Lower leg skin (tissue), 3 donors: ENCODE measurements around the gene GJC2.

ENCODE experiments used
- CTCF ChIP-seq, 3 donors: fragments of 450-650 bp; IDR thresholded peaks; one replicate each; pipeline ENCODE4 v1.5.1; 2016; ENCODE audit warnings: antibody characterized with exemption in 3 of 3, mild to moderate bottlenecking in 3 of 3, moderate library complexity in 2 of 3
- POLR2A ChIP-seq, 2 donors: fragments of 450-650 bp; IDR thresholded peaks; one replicate each; pipeline ENCODE4 v1.6.1; 2016 to 2017; ENCODE audit warnings: antibody characterized with exemption in 2 of 2, mild to moderate bottlenecking in 1 of 2, moderate library complexity in 1 of 2

GRCh38 chr1:228169345-228169744 lies 19.6 kb downstream of the GJC2 start:
- TF ChIP-seq POLR2A (IDR thresholded peaks at IDR 0.05) (no peak), CTCF (IDR thresholded peaks at IDR 0.05) (no peak)
